Regular cardiac myocyte (primary cell): Measurements from ENCODE around the gene IGSF1. TPM values are rescaled to one million over a fixed set of nuclear protein-coding genes. Genes with fewer than 3 reads are reported as not detected.

ENCODE experiments used
- total RNA-seq: library from RNA; depleted of rRNA; stranded (reverse); fragments of >200 nt; gene quantifications from 2 replicates; pipeline ENCODE4 v1.2.3, GENCODE V29; 2014

Gene IGSF1, protein sequence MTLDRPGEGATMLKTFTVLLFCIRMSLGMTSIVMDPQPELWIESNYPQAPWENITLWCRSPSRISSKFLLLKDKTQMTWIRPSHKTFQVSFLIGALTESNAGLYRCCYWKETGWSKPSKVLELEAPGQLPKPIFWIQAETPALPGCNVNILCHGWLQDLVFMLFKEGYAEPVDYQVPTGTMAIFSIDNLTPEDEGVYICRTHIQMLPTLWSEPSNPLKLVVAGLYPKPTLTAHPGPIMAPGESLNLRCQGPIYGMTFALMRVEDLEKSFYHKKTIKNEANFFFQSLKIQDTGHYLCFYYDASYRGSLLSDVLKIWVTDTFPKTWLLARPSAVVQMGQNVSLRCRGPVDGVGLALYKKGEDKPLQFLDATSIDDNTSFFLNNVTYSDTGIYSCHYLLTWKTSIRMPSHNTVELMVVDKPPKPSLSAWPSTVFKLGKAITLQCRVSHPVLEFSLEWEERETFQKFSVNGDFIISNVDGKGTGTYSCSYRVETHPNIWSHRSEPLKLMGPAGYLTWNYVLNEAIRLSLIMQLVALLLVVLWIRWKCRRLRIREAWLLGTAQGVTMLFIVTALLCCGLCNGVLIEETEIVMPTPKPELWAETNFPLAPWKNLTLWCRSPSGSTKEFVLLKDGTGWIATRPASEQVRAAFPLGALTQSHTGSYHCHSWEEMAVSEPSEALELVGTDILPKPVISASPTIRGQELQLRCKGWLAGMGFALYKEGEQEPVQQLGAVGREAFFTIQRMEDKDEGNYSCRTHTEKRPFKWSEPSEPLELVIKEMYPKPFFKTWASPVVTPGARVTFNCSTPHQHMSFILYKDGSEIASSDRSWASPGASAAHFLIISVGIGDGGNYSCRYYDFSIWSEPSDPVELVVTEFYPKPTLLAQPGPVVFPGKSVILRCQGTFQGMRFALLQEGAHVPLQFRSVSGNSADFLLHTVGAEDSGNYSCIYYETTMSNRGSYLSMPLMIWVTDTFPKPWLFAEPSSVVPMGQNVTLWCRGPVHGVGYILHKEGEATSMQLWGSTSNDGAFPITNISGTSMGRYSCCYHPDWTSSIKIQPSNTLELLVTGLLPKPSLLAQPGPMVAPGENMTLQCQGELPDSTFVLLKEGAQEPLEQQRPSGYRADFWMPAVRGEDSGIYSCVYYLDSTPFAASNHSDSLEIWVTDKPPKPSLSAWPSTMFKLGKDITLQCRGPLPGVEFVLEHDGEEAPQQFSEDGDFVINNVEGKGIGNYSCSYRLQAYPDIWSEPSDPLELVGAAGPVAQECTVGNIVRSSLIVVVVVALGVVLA (N-terminal part only)
- under 0.01 TPM in 1 of 2 replicates, not detected in the other for total RNA-seq

GRCh38 chrX:131288738-131289511 lies at the start of gene IGSF1:
TSS of gene IGSF1 (minus strand) at chrX:131289306. CDS start at chrX:131286674, 2,632 bp downstream.

Other genes with a start within 250 kb of the IGSF1 start
- gene ARHGAP36, start 231.0 kb downstream of the IGSF1 start, total RNA-seq, result not detected in 2 replicates